Body of pancreas (tissue), 4 donors: ENCODE data around the gene RBM43. TPM values are rescaled to one million over a fixed set of nuclear protein-coding genes. Genes with fewer than 3 reads are reported as not detected.

Experiments used
- ATAC-seq: fragments of 150-250 bp; one replicate; pipeline ENCODE4 v1.9.1; 2016
- DNase-seq, 4 donors: peaks; one replicate each; pipeline ENCODE4 v3.0.0-alpha.2; 2019
- H3K27ac ChIP-seq, 4 donors: fragments of 200-600 bp; sonication (generic); 1 replicate in 3 of 4; 2 replicates in 1 of 4; pipeline versions ENCODE4 v1.5.1 to v1.6.1; 2016 to 2019; ENCODE audit warnings: mild to moderate bottlenecking in 1 of 4, mixed read lengths in 1 of 4, moderate library complexity in 1 of 4
- H3K27me3 ChIP-seq, 2 donors: fragments of 200-600 bp; sonication (generic); one replicate each; pipeline ENCODE4 v1.6.0; 2016; ENCODE audit warnings: mild to moderate bottlenecking in 1 of 2
- H3K36me3 ChIP-seq, 2 donors: fragments of 200-600 bp; sonication (generic); replicated peaks in 1 of 2; 2 replicates each; pipeline ENCODE4 v1.5.1; 2016; ENCODE audit warnings: low read depth in 2 of 2; ENCODE audit not compliant: insufficient read depth in 1 of 2
- H3K4me1 ChIP-seq: fragments of 200-600 bp; sonication (generic); one replicate; pipeline ENCODE4 v1.6.0; 2016
- H3K4me3 ChIP-seq, 2 donors: fragments of 200-600 bp; sonication (generic); 1 replicate in 1 of 2; 2 replicates in 1 of 2; pipeline ENCODE4 v1.5.1; 2016 to 2019
- H3K9me3 ChIP-seq, 3 donors: fragments of 200-600 bp; sonication (generic); 1 replicate in 2 of 3; 2 replicates in 1 of 3; pipeline ENCODE4 v1.5.1; 2016
- CTCF ChIP-seq, 7 experiments: fragments of 450-650 bp in 4 of 7; fragments of 200-600 bp in 3 of 7; sonication (generic) in 3 of 7; IDR thresholded peaks; one replicate each; pipeline ENCODE4 v1.5.1; 2016 to 2019; ENCODE audit warnings: antibody characterized with exemption in 7 of 7
- POLR2A ChIP-seq, 3 donors: fragments of 450-650 bp; IDR thresholded peaks; one replicate each; pipeline ENCODE4 v1.6.1; 2016; ENCODE audit warnings: antibody characterized with exemption in 3 of 3, mild to moderate bottlenecking in 2 of 3
- WGBS, 2 donors: methylation state at CpG; one replicate each; pipeline ENCODE4 v1.1.5; 2017; 5-methylcytosine and 5-hydroxymethylcytosine counted together
- intact Hi-C: fragments of 100-400 bp; cut with DNase I; formaldehyde crosslinking; loops from one replicate; pipeline ENCODE4 v1.15.1; 2023
- total RNA-seq, 2 donors: library from RNA; depleted of rRNA; stranded (reverse); fragments of >200 nt; gene quantifications; one replicate each; pipeline ENCODE4 v1.1.0, GENCODE V29; 2016

The RBM43 gene
- total RNA-seq, 2 donors from 2014 or later: 3.6 to 5.2 TPM

- 82 to 90% methylated on average over 2 of the region's 2 CpGs for WGBS, 2 donors
- DNase-seq (no peak), ATAC-seq (no peak)
- H3K4me1 ChIP-seq: peaks cover 22% of the 10 kb centered on the region
- H3K4me3 ChIP-seq: no peak overlapping the region
- no peaks in the 10 kb centered on the region for H3K36me3 ChIP-seq
- TF ChIP-seq CTCF (IDR thresholded peaks at IDR 0.05) (no peak), POLR2A (IDR thresholded peaks at IDR 0.05) (no peak)
- H3K9me3 ChIP-seq: no peaks in the 10 kb centered on the region
- intact Hi-C loops: no loop called here
- no peak overlapping the region for H3K27ac ChIP-seq
- H3K27me3 ChIP-seq: no peaks in the 10 kb centered on the region
These were observed 30.5 kb upstream of the RBM43 start for GRCh38 chr2:151292141-151292540.

- TF ChIP-seq CTCF (IDR thresholded peaks at IDR 0.05): no peak
- TF ChIP-seq POLR2A (IDR thresholded peaks at IDR 0.05): no peak
- no peaks in the 10 kb centered on the region for H3K9me3 ChIP-seq
- intact Hi-C loops: no loop called here
- no peak overlapping the region for H3K4me3 ChIP-seq
- no peak overlapping the region for H3K27ac ChIP-seq
- no peaks in the 10 kb centered on the region for H3K36me3 ChIP-seq
- H3K27me3 ChIP-seq: no peaks in the 10 kb centered on the region
- ATAC-seq (no peak), DNase-seq (no peak)
- peaks cover 22% of the 10 kb centered on the region for H3K4me1 ChIP-seq
These were observed 29.6 kb upstream of the RBM43 start for GRCh38 chr2:151291224-151291623.

DNA sequence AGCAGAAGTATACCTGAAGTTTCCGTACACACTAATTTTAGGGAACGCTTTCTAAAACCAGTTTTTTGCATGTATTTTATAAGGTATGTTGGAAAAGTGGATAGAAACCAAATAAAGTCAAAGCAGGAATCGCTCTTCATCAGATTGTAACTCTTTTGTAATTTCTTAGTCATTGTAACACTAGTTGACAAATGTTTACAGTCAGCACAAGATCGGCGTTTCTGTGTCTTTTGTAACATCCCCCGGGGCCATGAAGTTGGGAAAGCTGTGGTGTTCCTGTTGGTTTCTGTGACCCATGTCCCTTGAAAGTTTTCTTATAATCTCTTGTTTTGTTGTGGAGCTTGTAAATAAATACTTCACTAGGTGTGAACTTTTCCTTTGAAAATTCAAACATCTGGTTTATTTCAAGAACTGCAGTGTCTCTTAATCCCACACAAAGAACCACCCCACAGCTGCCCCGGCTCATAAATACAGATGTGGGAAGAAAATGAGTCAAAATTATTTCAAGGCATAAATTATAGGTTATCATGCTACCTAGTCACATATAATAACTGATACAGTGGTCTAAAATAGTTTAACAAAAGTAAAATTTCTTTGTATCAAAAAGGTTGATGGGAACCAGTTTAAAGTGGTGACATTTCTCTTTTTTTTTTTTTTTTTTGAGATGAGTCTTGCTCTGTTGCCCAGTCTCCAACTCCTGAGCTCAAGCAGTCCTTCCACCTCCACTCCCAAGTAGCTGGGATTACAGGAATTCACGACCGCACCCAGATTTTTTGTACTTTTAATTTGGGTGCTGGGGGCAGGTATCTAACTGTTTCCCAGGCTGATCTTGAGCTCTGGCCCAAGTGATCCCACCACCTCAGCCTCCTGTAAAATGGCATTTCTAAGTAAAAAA lies 28.6 kb upstream of the RBM43 start:
- Histone ChIP-seq H3K9me3 (no peaks in the 10 kb centered on the region), H3K27ac (peak overlapping the region; percentile 84 to 98 (median 92)), H3K4me1 (peaks cover 22% of the 10 kb centered on the region), H3K36me3 (no peaks in the 10 kb centered on the region), H3K4me3 (peak overlapping the region; percentile 54 to 77), H3K27me3 (no peaks in the 10 kb centered on the region)
- DNase-seq (peak in 3 of 4 donors; percentile 24 to 26 (median 24)), ATAC-seq (peak; percentile 19)
- intact Hi-C loops: no loop called here
- TF ChIP-seq CTCF (IDR thresholded peaks at IDR 0.05): no peak
- TF ChIP-seq POLR2A (IDR thresholded peaks at IDR 0.05): no peak
- 26 to 30% methylated on average over 9 of the region's 9 CpGs for WGBS, 2 donors

DNA sequence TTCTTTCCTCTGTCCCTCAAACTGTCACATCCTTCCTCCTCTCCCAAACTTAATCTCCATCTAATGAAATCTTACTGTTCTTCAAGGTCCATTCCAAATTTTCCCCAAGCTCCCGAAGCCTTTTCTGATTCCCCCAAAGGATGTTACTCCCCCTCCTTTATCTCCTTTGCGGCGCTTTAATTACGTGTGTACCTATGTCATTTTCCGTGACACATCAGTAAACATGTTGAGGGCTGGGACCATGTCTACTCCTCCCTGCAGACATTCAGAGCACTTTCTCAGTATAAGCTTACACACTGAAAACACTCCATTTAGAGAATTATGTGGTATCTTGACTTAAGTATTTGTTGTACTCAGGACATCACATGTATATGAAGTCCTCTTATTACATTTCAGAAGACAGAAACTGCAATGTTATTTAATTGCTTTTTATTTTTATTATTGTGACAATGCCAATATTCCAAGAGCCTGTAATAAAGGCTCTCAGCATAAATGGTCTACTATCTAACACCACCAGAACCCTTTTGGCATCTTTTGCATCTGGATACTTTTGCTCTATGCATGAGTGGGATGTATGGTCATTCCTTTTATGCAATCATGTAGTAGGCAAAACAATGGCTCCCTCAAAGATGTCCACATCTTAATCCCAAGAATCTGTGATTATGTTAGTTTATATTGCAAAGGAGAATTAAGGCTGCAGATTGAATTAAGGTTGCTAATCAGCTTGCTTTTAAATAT lies 26.0 kb upstream of the RBM43 start:
- DNase-seq (no peak), ATAC-seq (no peak)
- TF ChIP-seq POLR2A (IDR thresholded peaks at IDR 0.05) (no peak), CTCF (IDR thresholded peaks at IDR 0.05) (no peak)
- H3K36me3 ChIP-seq: no peaks in the 10 kb centered on the region
- 61 to 75% methylated on average over 5 of the region's 5 CpGs for WGBS, 2 donors
- intact Hi-C loops: no loop called here
- no peaks in the 10 kb centered on the region for H3K9me3 ChIP-seq
- no peak overlapping the region for H3K27ac ChIP-seq
- peaks cover 22% of the 10 kb centered on the region for H3K4me1 ChIP-seq
- H3K27me3 ChIP-seq: no peaks in the 10 kb centered on the region
- H3K4me3 ChIP-seq: no peak overlapping the region
